ENCODE measurements around the gene COL8A2. TPM values are rescaled to one million over a fixed set of nuclear protein-coding genes. Genes with fewer than 3 reads are reported as not detected.

Gene COL8A2
- total RNA-seq, 1 donor from 2014 or later: not detected

- no peak overlapping the region for H3K27ac Mint-ChIP-seq
- peaks cover 9% of the 10 kb centered on the region for H3K4me1 Mint-ChIP-seq (ENCODE audit: low read depth)
- no peak for DNase-seq (ENCODE audit: low spot score)
- peak overlapping the region; percentile 90 for H3K4me3 Mint-ChIP-seq (ENCODE audit: low read depth)
- H3K27me3 Mint-ChIP-seq (ENCODE audit: low read depth): peaks cover 3% of the 10 kb centered on the region
- H3K9me3 Mint-ChIP-seq: no peaks in the 10 kb centered on the region
- H3K36me3 Mint-ChIP-seq (ENCODE audit: low read depth): peaks cover 34% of the 10 kb centered on the region
- intact Hi-C loops (cut with micrococcal nuclease): loop anchor here (1.0 kb wide), 2 partner anchors 157 to 205 kb away; partner anchors contain the start of genes AGO1 and AGO3
These were observed 36.8 kb downstream of the COL8A2 start for GRCh38 chr1:36088265-36088576.

DNA sequence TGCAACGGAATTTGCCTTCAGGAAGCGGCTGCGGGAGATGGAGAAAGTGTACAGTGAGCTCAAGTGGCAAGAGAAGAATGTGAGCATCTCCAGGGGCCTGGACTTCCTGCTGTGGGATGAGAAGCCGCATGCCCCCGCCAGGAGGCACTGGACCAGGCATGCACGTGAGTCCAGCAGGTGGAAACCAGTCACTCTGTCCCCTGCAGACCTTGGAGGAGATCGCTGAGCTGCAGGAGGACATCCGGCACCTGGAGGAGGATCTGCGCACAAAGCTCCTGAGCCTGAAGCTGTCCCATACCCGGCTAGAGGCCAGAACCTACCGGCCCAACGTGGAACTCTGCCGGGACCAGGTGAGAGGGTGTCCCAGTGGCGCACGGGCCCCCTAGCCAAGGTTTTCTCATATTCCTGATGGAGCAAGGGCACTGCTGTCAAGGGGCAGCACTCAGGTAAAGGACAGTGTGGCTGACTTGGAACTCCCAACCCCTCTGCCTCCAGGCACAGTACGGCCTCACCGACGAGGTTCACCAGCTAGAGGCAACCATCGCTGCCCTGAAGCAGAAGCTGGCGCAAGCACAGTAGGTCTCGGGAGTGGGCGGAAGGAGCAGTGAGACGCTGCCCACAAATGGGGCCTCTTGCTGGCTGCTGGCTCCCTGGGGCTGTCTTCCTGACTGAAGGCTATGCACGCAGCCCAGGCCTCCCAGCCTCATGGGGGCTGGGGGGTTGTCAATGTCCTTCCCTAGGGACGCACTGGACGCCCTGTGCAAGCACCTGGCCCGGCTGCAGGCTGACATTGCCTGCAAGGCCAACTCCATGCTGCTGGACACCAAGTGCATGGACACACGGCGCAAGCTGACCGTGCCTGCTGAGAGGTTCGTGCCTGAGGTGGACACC is 37.5 kb downstream of the COL8A2 start:
- Mint-ChIP-seq H3K4me3 (ENCODE audit: low read depth) (peak overlapping the region; percentile 90), H3K9me3 (no peaks in the 10 kb centered on the region), H3K4me1 (ENCODE audit: low read depth) (peaks cover 9% of the 10 kb centered on the region), H3K27me3 (ENCODE audit: low read depth) (peaks cover 5% of the 10 kb centered on the region), H3K36me3 (ENCODE audit: low read depth) (peaks cover 27% of the 10 kb centered on the region), H3K27ac (peak overlapping the region; percentile 76)
- DNase-seq (ENCODE audit: low spot score): no peak
- intact Hi-C loops (cut with micrococcal nuclease): loop anchor here (1.0 kb wide), 2 partner anchors 156 to 204 kb away; partner anchors contain the start of genes AGO1 and AGO3

DNA sequence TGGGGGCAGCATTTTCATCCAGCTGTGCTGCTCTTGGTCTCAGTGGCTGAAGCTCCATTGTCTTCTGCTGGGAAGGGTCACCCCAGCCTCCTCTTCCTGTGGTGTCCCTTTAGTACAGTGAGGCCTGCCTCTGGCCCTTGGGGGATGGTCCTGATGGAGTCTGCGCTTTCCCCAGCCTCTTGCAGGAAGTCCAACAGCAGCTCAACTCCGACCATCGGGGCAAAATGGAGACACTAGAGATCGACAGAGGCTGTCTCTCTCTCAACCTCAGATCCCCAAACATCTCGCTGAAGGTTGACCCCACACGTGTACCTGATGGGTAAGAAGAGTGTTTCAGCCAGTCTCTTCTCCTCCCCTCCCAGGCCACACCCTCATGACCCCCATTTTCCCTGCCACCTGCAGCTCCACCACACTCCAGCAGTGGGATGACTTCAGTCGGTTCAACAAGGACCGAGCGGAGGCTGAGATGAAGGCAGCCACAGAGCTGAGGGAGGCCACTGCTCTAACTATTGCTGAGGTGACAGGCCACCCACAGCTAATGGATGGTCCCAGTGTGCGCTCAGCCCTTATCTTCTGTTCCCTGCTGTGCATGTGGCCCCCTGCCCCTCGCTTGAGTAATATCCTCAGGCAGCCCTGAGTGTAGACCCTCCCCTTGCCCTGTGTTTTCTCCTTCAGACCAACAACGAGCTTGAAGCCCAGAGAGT is 38.3 kb downstream of the COL8A2 start:
- peaks cover 13% of the 10 kb centered on the region for H3K27me3 Mint-ChIP-seq (ENCODE audit: low read depth)
- peak; percentile 6 for DNase-seq (ENCODE audit: low spot score)
- intact Hi-C loops (cut with micrococcal nuclease): no loop called here
- H3K4me3 Mint-ChIP-seq (ENCODE audit: low read depth): no peak overlapping the region
- H3K9me3 Mint-ChIP-seq: no peaks in the 10 kb centered on the region
- H3K4me1 Mint-ChIP-seq (ENCODE audit: low read depth): peaks cover 9% of the 10 kb centered on the region
- peak overlapping the region; percentile 76 for H3K27ac Mint-ChIP-seq
- H3K36me3 Mint-ChIP-seq (ENCODE audit: low read depth): peaks cover 19% of the 10 kb centered on the region

- H3K36me3 Mint-ChIP-seq (ENCODE audit: low read depth): peaks cover 11% of the 10 kb centered on the region
- no peaks in the 10 kb centered on the region for H3K9me3 Mint-ChIP-seq
- no peak overlapping the region for H3K4me3 Mint-ChIP-seq (ENCODE audit: low read depth)
- DNase-seq (ENCODE audit: low spot score): peak; percentile 8
- H3K4me1 Mint-ChIP-seq (ENCODE audit: low read depth): peaks cover 9% of the 10 kb centered on the region
- peaks cover 15% of the 10 kb centered on the region for H3K27me3 Mint-ChIP-seq (ENCODE audit: low read depth)
- H3K27ac Mint-ChIP-seq: no peak overlapping the region
- intact Hi-C loops (cut with micrococcal nuclease): no loop called here
These were observed 39.1 kb downstream of the COL8A2 start for GRCh38 chr1:36085686-36086526.

- Mint-ChIP-seq H3K36me3 (ENCODE audit: low read depth) (peaks cover 10% of the 10 kb centered on the region), H3K4me3 (ENCODE audit: low read depth) (no peak overlapping the region), H3K27ac (no peak overlapping the region), H3K9me3 (no peaks in the 10 kb centered on the region), H3K27me3 (ENCODE audit: low read depth) (peaks cover 21% of the 10 kb centered on the region), H3K4me1 (ENCODE audit: low read depth) (peaks cover 7% of the 10 kb centered on the region)
- intact Hi-C loops (cut with micrococcal nuclease): no loop called here
- DNase-seq (ENCODE audit: low spot score): no peak
These were observed 39.9 kb downstream of the COL8A2 start for GRCh38 chr1:36085126-36085525.

- Mint-ChIP-seq H3K9me3 (no peaks in the 10 kb centered on the region), H3K27ac (no peak overlapping the region), H3K4me3 (ENCODE audit: low read depth) (no peak overlapping the region), H3K27me3 (ENCODE audit: low read depth) (peaks cover 21% of the 10 kb centered on the region), H3K36me3 (ENCODE audit: low read depth) (peaks cover 5% of the 10 kb centered on the region), H3K4me1 (ENCODE audit: low read depth) (peaks cover 2% of the 10 kb centered on the region)
- DNase-seq (ENCODE audit: low spot score): no peak
- intact Hi-C loops (cut with micrococcal nuclease): no loop called here
These were observed 40.4 kb downstream of the COL8A2 start for GRCh38 chr1:36084497-36085115.

DNA sequence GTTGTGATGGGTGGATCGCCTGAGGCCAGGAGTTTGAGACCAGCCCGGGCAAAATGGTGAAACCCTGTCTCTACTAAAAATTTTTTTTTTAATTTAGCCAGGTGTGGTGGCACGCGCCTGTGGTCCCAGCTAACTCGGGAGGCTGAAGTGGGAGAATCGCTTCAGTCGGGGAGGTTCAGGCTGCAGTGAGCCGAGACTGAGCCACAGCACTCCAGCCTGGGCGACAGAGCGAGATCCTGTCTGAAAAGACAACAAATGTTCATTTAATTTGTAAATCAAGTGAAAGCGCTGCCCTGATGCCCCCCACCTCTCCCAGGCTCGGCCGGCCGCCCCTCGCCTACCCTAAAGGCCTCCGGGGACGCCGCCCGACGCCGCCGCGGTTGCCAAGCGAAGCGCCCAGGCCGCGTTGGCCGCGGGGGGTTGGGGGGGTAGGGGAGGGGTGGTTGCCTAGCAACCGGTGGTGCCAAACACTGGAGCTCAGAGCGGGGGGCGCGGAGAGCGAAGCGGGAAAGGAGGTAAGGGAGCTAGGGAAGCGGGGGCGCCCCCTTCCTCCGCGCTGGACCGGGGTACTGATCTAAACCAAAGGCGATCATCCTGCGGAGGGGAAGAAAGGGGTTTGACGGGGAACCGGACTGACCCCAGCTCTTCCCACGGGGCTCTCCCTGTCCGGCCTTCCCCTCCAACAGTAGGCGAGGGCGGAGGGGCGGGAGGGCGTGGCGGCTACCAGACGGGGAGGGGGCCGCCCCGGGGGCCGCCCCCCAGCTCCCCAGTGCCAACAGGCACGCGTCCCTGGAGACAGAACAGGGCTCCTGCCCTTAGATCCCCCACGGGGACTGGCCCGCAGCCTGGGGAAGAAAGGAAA is 41.2 kb downstream of the COL8A2 start, which contains the start of gene TEKT2:
Gene TEKT2, plus strand, starts transcription at position 460 of the 862 bp plus-strand sequence. CDS start 828 bp downstream, outside the sequence.
- no peaks in the 10 kb centered on the region for H3K4me1 Mint-ChIP-seq (ENCODE audit: low read depth)
- H3K27me3 Mint-ChIP-seq (ENCODE audit: low read depth): peaks cover 21% of the 10 kb centered on the region
- H3K4me3 Mint-ChIP-seq (ENCODE audit: low read depth): no peak within 1 kb of the TSS
- intact Hi-C loops (cut with micrococcal nuclease): no loop called here
- no peaks in the 10 kb centered on the region for H3K9me3 Mint-ChIP-seq
- DNase-seq (ENCODE audit: low spot score): no peak
- H3K36me3 Mint-ChIP-seq (ENCODE audit: low read depth): no peaks in the 10 kb centered on the region
- H3K27ac Mint-ChIP-seq: no peak within 1 kb of the TSS

DNA sequence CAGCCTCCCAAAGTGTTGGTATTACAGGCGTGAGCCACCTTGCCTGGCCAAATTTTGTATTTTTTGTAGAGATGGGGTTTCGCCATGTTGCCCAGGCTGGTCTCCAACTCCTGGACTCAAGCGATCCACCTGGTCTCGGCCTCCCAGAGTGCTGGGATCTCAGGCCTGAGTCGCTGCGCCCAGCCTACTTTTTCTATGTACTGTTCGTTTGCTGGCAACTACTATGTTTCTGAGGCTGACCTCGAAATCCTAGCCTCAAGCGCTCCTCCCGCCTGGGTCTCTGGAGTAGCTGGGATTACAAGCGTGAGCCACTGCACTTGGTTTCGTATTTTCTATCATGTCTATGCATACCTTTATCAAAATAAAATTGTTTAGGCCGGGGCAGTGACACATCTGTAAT is 41.8 kb downstream of the COL8A2 start:
- intact Hi-C loops (cut with micrococcal nuclease): no loop called here
- no peaks in the 10 kb centered on the region for H3K4me1 Mint-ChIP-seq (ENCODE audit: low read depth)
- DNase-seq (ENCODE audit: low spot score): no peak
- H3K27me3 Mint-ChIP-seq (ENCODE audit: low read depth): peaks cover 21% of the 10 kb centered on the region
- no peak overlapping the region for H3K27ac Mint-ChIP-seq
- H3K36me3 Mint-ChIP-seq (ENCODE audit: low read depth): no peaks in the 10 kb centered on the region
- H3K4me3 Mint-ChIP-seq (ENCODE audit: low read depth): no peak overlapping the region
- H3K9me3 Mint-ChIP-seq: no peaks in the 10 kb centered on the region

GRCh38 chr1:36081926-36082485 is 43.0 kb downstream of the COL8A2 start:
- Mint-ChIP-seq H3K27ac (no peak overlapping the region), H3K4me3 (ENCODE audit: low read depth) (no peak overlapping the region), H3K36me3 (ENCODE audit: low read depth) (no peaks in the 10 kb centered on the region), H3K9me3 (no peaks in the 10 kb centered on the region), H3K4me1 (ENCODE audit: low read depth) (no peaks in the 10 kb centered on the region), H3K27me3 (ENCODE audit: low read depth) (peaks cover 21% of the 10 kb centered on the region)
- intact Hi-C loops (cut with micrococcal nuclease): no loop called here
- no peak for DNase-seq (ENCODE audit: low spot score)

DNA sequence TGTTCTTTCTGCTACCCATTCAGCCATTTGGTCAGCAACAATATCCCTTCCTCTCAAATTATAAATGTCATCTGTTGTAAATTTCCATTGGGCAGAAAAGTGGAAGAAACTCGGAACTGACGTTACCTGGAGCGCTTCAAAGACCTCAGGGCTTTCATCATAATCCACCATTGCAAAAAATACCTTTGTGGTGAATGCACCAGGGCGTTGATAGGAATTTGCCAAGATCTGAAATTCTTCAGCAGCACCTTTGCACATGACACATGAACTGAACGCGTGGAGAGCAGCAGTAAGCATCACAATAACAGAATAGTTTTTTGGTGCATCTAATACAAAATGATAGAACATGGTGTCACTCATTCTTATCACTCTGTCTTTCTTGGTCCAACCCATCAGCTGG is 44.2 kb downstream of the COL8A2 start:
- intact Hi-C loops (cut with micrococcal nuclease): no loop called here

DNA sequence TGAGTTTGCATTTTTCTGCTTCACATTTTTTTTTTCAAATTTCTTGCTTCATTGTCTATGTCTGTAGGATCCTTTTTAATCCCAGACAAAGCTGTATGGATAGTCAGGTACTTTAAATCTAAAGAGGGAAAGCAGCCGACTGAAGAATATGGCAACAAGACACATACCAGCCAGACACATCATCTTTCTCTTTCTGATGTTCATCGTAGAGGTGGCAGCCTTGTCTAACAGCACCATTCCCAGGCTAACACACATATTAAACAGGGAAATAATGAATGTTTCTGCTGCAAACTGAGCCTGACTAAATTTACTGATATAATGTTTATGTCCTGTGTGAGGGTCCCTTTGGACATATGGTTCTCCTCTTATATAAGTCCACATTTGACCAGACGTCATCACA is 44.8 kb downstream of the COL8A2 start:
- H3K27ac Mint-ChIP-seq: no peak overlapping the region
- intact Hi-C loops (cut with micrococcal nuclease): no loop called here
- no peaks in the 10 kb centered on the region for H3K36me3 Mint-ChIP-seq (ENCODE audit: low read depth)
- H3K27me3 Mint-ChIP-seq (ENCODE audit: low read depth): peaks cover 21% of the 10 kb centered on the region
- H3K4me3 Mint-ChIP-seq (ENCODE audit: low read depth): no peak overlapping the region
- H3K9me3 Mint-ChIP-seq: no peaks in the 10 kb centered on the region
- no peak for DNase-seq (ENCODE audit: low spot score)
- no peaks in the 10 kb centered on the region for H3K4me1 Mint-ChIP-seq (ENCODE audit: low read depth)

More for the DNA sequence above, 44.2 kb downstream of the COL8A2 start:
- H3K27me3 Mint-ChIP-seq (ENCODE audit: low read depth): peaks cover 21% of the 10 kb centered on the region
- no peaks in the 10 kb centered on the region for H3K4me1 Mint-ChIP-seq (ENCODE audit: low read depth)
- no peaks in the 10 kb centered on the region for H3K36me3 Mint-ChIP-seq (ENCODE audit: low read depth)
- DNase-seq (ENCODE audit: low spot score): no peak
- no peak overlapping the region for H3K4me3 Mint-ChIP-seq (ENCODE audit: low read depth)
- H3K9me3 Mint-ChIP-seq: no peaks in the 10 kb centered on the region
- H3K27ac Mint-ChIP-seq: no peak overlapping the region

Measured in activated T-helper 2 cell treated with anti-CD3 and anti-CD28 coated beads, Interferon-gamma antibody, Interleukin-2, Interleukin-4, amounts not matched to agents 10 μg/mL and 5 μg/mL and 100 μg/mL, durations not matched to agents 14 hours and 24 hours and 36 hours (primary cell).